ENCODE results near the gene FN1. TPM values are rescaled to one million over a fixed set of nuclear protein-coding genes. Genes with fewer than 3 reads are reported as not detected.

Gene FN1
- polyA plus RNA-seq, 2 donors: 48.8 to 154 TPM

DNA sequence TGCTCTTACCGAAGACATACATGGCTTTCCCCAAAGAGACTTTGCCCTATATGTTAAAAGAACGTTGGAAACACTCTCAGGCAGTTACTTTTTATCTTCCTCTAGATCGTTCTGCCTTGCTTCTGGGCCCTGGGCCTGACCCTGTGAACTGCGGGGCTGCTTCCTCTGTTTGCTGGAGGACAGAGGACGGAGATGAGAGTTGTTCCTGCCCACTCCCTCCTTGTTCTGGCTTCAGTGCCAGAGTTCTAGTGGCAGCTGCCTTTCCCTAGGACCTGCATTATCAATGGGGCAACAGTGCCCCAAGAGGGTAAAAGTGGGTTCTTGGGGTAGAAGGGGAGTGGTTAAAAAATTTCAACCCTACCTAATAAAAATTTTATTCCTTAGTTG lies 6.5 kb upstream of the FN1 start:
- Histone ChIP-seq H3K4me1 (ENCODE audit: control insufficient read depth in 2 of 2, insufficient read depth in 2 of 2, low read length in 1 of 2) (no peaks in the 10 kb centered on the region), H3K9me3 (ENCODE audit: control insufficient read depth in 2 of 2, insufficient read depth in 1 of 2, low read depth in 1 of 2, low read length in 1 of 2) (no peaks in the 10 kb centered on the region), H3K27me3 (ENCODE audit: control insufficient read depth in 1 of 2, insufficient read depth in 2 of 2, low read length in 2 of 2) (peaks cover 0 to 3% of the 10 kb centered on the region in 2 donors), H3K4me3 (ENCODE audit: low read depth in 1 of 2, low read length in 2 of 2) (no peak overlapping the region), H3K27ac (ENCODE audit: low read depth in 2 of 2, low read length in 1 of 2) (no peak overlapping the region), H3K36me3 (ENCODE audit: control insufficient read depth in 2 of 2, insufficient read depth in 2 of 2, low read length in 1 of 2) (no peaks in the 10 kb centered on the region)
- WGBS, 2 donors: 49 to 70% methylated on average over 5 of the region's 5 CpGs

- Histone ChIP-seq H3K36me3 (ENCODE audit: control insufficient read depth in 2 of 2, insufficient read depth in 2 of 2, low read length in 1 of 2) (no peaks in the 10 kb centered on the region), H3K27me3 (ENCODE audit: control insufficient read depth in 1 of 2, insufficient read depth in 2 of 2, low read length in 2 of 2) (peaks cover 0 to 3% of the 10 kb centered on the region in 2 donors), H3K4me3 (ENCODE audit: low read depth in 1 of 2, low read length in 2 of 2) (no peak overlapping the region), H3K9me3 (ENCODE audit: control insufficient read depth in 2 of 2, insufficient read depth in 1 of 2, low read depth in 1 of 2, low read length in 1 of 2) (no peaks in the 10 kb centered on the region), H3K4me1 (ENCODE audit: control insufficient read depth in 2 of 2, insufficient read depth in 2 of 2, low read length in 1 of 2) (no peaks in the 10 kb centered on the region), H3K27ac (ENCODE audit: low read depth in 2 of 2, low read length in 1 of 2) (no peak overlapping the region)
- WGBS, 2 donors: 64 to 73% methylated on average over 6 of the region's 6 CpGs
These were observed 5.9 kb upstream of the FN1 start for GRCh38 chr2:215441560-215442400.

- no peaks in the 10 kb centered on the region for H3K9me3 ChIP-seq (ENCODE audit: control insufficient read depth in 2 of 2, insufficient read depth in 1 of 2, low read depth in 1 of 2, low read length in 1 of 2)
- peaks cover 0 to 6% of the 10 kb centered on the region in 2 donors for H3K4me1 ChIP-seq (ENCODE audit: control insufficient read depth in 2 of 2, insufficient read depth in 2 of 2, low read length in 1 of 2)
- 70 to 78% methylated on average over 5 of the region's 5 CpGs for WGBS, 2 donors
- peaks cover 0 to 3% of the 10 kb centered on the region in 2 donors for H3K27me3 ChIP-seq (ENCODE audit: control insufficient read depth in 1 of 2, insufficient read depth in 2 of 2, low read length in 2 of 2)
- no peaks in the 10 kb centered on the region for H3K36me3 ChIP-seq (ENCODE audit: control insufficient read depth in 2 of 2, insufficient read depth in 2 of 2, low read length in 1 of 2)
- no peak overlapping the region for H3K27ac ChIP-seq (ENCODE audit: low read depth in 2 of 2, low read length in 1 of 2)
- H3K4me3 ChIP-seq (ENCODE audit: low read depth in 1 of 2, low read length in 2 of 2): no peak overlapping the region
These were observed 4.2 kb upstream of the FN1 start for GRCh38 chr2:215439980-215440512.

- Histone ChIP-seq H3K27me3 (ENCODE audit: control insufficient read depth in 1 of 2, insufficient read depth in 2 of 2, low read length in 2 of 2) (peaks cover 0 to 3% of the 10 kb centered on the region in 2 donors), H3K4me3 (ENCODE audit: low read depth in 1 of 2, low read length in 2 of 2) (no peak overlapping the region), H3K27ac (ENCODE audit: low read depth in 2 of 2, low read length in 1 of 2) (no peak overlapping the region), H3K36me3 (ENCODE audit: control insufficient read depth in 2 of 2, insufficient read depth in 2 of 2, low read length in 1 of 2) (no peaks in the 10 kb centered on the region), H3K4me1 (ENCODE audit: control insufficient read depth in 2 of 2, insufficient read depth in 2 of 2, low read length in 1 of 2) (peaks cover 0 to 6% of the 10 kb centered on the region in 2 donors), H3K9me3 (ENCODE audit: control insufficient read depth in 2 of 2, insufficient read depth in 1 of 2, low read depth in 1 of 2, low read length in 1 of 2) (no peaks in the 10 kb centered on the region)
- WGBS, 2 donors: 75 to 78% methylated on average over 2 of the region's 2 CpGs
These were observed 3.5 kb upstream of the FN1 start for GRCh38 chr2:215439404-215439803.

DNA sequence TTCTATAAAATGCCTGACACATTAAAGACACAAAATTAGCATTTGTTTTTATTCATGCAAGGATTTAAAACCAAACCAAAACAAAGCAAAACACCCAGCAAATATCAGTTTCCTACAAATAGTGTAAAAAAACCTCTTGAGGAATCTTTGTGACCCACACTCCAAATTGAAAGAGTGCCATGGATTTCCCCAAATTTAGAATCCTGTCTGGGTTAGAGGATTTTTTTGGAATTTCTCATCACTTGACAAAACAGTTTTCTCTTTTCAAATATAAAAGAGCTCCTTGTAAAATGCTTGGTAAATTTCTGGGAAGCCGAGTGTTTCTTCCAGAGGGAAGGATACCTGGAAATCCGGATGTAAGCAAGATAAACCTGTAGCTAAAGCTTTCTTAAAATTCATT lies 1.7 kb upstream of the FN1 start:
- 52 to 63% methylated on average over 2 of the region's 2 CpGs for WGBS, 2 donors
- Histone ChIP-seq H3K27ac (ENCODE audit: low read depth in 2 of 2, low read length in 1 of 2) (no peak overlapping the region), H3K36me3 (ENCODE audit: control insufficient read depth in 2 of 2, insufficient read depth in 2 of 2, low read length in 1 of 2) (no peaks in the 10 kb centered on the region), H3K9me3 (ENCODE audit: control insufficient read depth in 2 of 2, insufficient read depth in 1 of 2, low read depth in 1 of 2, low read length in 1 of 2) (no peaks in the 10 kb centered on the region), H3K27me3 (ENCODE audit: control insufficient read depth in 1 of 2, insufficient read depth in 2 of 2, low read length in 2 of 2) (peaks cover 0 to 3% of the 10 kb centered on the region in 2 donors), H3K4me1 (ENCODE audit: control insufficient read depth in 2 of 2, insufficient read depth in 2 of 2, low read length in 1 of 2) (peaks cover 0 to 6% of the 10 kb centered on the region in 2 donors), H3K4me3 (ENCODE audit: low read depth in 1 of 2, low read length in 2 of 2) (no peak overlapping the region)

GRCh38 chr2:215436705-215437565 lies 1.1 kb upstream of the FN1 start:
- 10% methylated on average over 22 of the region's 22 CpGs for WGBS, 2 donors
- Histone ChIP-seq H3K4me3 (ENCODE audit: low read depth in 1 of 2, low read length in 2 of 2) (peak overlapping the region; percentile 32 to 51), H3K4me1 (ENCODE audit: control insufficient read depth in 2 of 2, insufficient read depth in 2 of 2, low read length in 1 of 2) (peaks cover 0 to 6% of the 10 kb centered on the region in 2 donors), H3K9me3 (ENCODE audit: control insufficient read depth in 2 of 2, insufficient read depth in 1 of 2, low read depth in 1 of 2, low read length in 1 of 2) (no peaks in the 10 kb centered on the region), H3K27ac (ENCODE audit: low read depth in 2 of 2, low read length in 1 of 2) (peak overlapping the region; percentile 79 to 93), H3K27me3 (ENCODE audit: control insufficient read depth in 1 of 2, insufficient read depth in 2 of 2, low read length in 2 of 2) (peaks cover 0 to 3% of the 10 kb centered on the region in 2 donors), H3K36me3 (ENCODE audit: control insufficient read depth in 2 of 2, insufficient read depth in 2 of 2, low read length in 1 of 2) (no peaks in the 10 kb centered on the region)

- H3K36me3 ChIP-seq (ENCODE audit: control insufficient read depth in 2 of 2, insufficient read depth in 2 of 2, low read length in 1 of 2): no peaks in the 10 kb centered on the region
- peak overlapping the region; percentile 47 to 51 for H3K4me3 ChIP-seq (ENCODE audit: low read depth in 1 of 2, low read length in 2 of 2)
- peak overlapping the region; percentile 54 to 87 for H3K27ac ChIP-seq (ENCODE audit: low read depth in 2 of 2, low read length in 1 of 2)
- H3K9me3 ChIP-seq (ENCODE audit: control insufficient read depth in 2 of 2, insufficient read depth in 1 of 2, low read depth in 1 of 2, low read length in 1 of 2): no peaks in the 10 kb centered on the region
- H3K4me1 ChIP-seq (ENCODE audit: control insufficient read depth in 2 of 2, insufficient read depth in 2 of 2, low read length in 1 of 2): peaks cover 0 to 6% of the 10 kb centered on the region in 2 donors
- H3K27me3 ChIP-seq (ENCODE audit: control insufficient read depth in 1 of 2, insufficient read depth in 2 of 2, low read length in 2 of 2): no peaks in the 10 kb centered on the region
- 3% methylated on average over 31 of the region's 31 CpGs for WGBS, 2 donors
These were observed 493 bp downstream of the FN1 start for GRCh38 chr2:215435280-215435869.

- Histone ChIP-seq H3K9me3 (ENCODE audit: control insufficient read depth in 2 of 2, insufficient read depth in 1 of 2, low read depth in 1 of 2, low read length in 1 of 2) (no peaks in the 10 kb centered on the region), H3K4me3 (ENCODE audit: low read depth in 1 of 2, low read length in 2 of 2) (peak overlapping the region in 1 of 2 donors; percentile 51), H3K36me3 (ENCODE audit: control insufficient read depth in 2 of 2, insufficient read depth in 2 of 2, low read length in 1 of 2) (no peaks in the 10 kb centered on the region), H3K27ac (ENCODE audit: low read depth in 2 of 2, low read length in 1 of 2) (no peak overlapping the region), H3K4me1 (ENCODE audit: control insufficient read depth in 2 of 2, insufficient read depth in 2 of 2, low read length in 1 of 2) (peaks cover 0 to 6% of the 10 kb centered on the region in 2 donors), H3K27me3 (ENCODE audit: control insufficient read depth in 1 of 2, insufficient read depth in 2 of 2, low read length in 2 of 2) (no peaks in the 10 kb centered on the region)
- 43 to 50% methylated on average over 10 of the region's 10 CpGs for WGBS, 2 donors
These were observed 1.2 kb downstream of the FN1 start for GRCh38 chr2:215434447-215435279.

Data from esophagus (tissue), 2 donors.